Testis (tissue), 3 donors: Measurements from ENCODE around the gene ZDHHC17. TPM values are rescaled to one million over a fixed set of nuclear protein-coding genes. Genes with fewer than 3 reads are reported as not detected.

Experiments
- DNase-seq: peaks from one replicate; pipeline ENCODE4 v3.0.0-alpha.2; 2019
- H3K27ac ChIP-seq, 2 donors: fragments of 200-600 bp; sonication (generic); one replicate each; pipeline ENCODE4 v1.5.1; 2019
- H3K27me3 ChIP-seq: fragments of 200-600 bp; sonication (generic); one replicate; pipeline ENCODE4 v1.5.1; 2019
- H3K36me3 ChIP-seq: fragments of 200-600 bp; sonication (generic); one replicate; pipeline ENCODE4 v1.5.1; 2017; ENCODE audit warnings: low read depth; ENCODE audit errors: missing control alignments
- H3K4me1 ChIP-seq: fragments of 200-600 bp; sonication (generic); one replicate; pipeline ENCODE4 v1.5.1; 2019
- H3K4me3 ChIP-seq, 2 donors: fragments of 200-600 bp; sonication (generic); one replicate each; pipeline ENCODE4 v1.5.1; 2017 to 2019
- H3K9me3 ChIP-seq: fragments of 200-600 bp; sonication (generic); one replicate; pipeline ENCODE4 v1.5.1; 2017
- POLR2A ChIP-seq: fragments of 450-650 bp; IDR thresholded peaks from one replicate; pipeline ENCODE4 v1.6.1; 2017; ENCODE audit warnings: antibody characterized with exemption, mild to moderate bottlenecking, moderate library complexity
- WGBS, 2 donors: methylation state at CpG; one replicate each; pipeline ENCODE4 v1.1.5; 2018; 5-methylcytosine and 5-hydroxymethylcytosine counted together
- intact Hi-C: fragments of 100-400 bp; cut with DNase I; formaldehyde crosslinking; loops from one replicate; pipeline ENCODE4 v1.15.1; 2023; ENCODE audit warnings: low total_unique reads
- polyA plus RNA-seq: library from polyadenylated mRNA; stranded (reverse); fragments of 350-450 nt; fragmentation: Illumina TruSeq; extraction: RNeasy Lipid Tissue Mini Kit (QIAGEN cat#74804); gene quantifications from one replicate; pipeline ENCODE4 v1.2.3, GENCODE V29; 2014; ENCODE audit warnings: low read depth, low replicate concordance; ENCODE audit not compliant: insufficient read depth
- total RNA-seq, 2 donors: library from RNA; depleted of rRNA; stranded (reverse); fragments of >200 nt; gene quantifications; one replicate each; pipeline ENCODE4 v1.2.3, GENCODE V29; 2016
- TF ChIP-seq, protein P1 (sequence below), 3 experiments: fragments of 450-650 bp in 2 of 3; fragments of 200-600 bp in 1 of 3; sonication (generic) in 1 of 3; IDR thresholded peaks; one replicate each; pipeline ENCODE4 v1.5.1; 2016 to 2019; ENCODE audit warnings: antibody characterized with exemption in 3 of 3, mild to moderate bottlenecking in 2 of 3, moderate library complexity in 1 of 3

The ZDHHC17 gene
- total and polyA plus RNA-seq, 3 donors from 2014 or later: 32.3 to 65.4 (median 59.3) TPM

DNA sequence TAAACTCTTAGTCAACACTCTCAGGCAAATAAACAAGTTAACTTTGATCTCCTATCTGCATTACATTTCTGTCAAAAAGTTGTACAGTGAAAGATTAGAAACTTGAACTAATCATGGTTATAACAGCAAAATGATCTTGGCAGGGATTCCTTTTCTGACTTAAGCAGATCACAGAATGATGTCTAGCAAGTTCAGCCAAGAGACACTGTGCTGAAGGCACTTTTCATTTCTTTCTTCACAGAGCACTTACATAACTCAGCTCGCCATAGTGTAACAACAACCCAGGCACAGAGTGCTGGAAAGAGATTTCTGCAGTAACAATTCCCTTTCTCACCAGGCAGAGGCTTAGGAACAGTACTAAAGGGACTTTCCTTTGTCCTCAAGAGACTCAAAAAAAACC lies 134.5 kb downstream of the ZDHHC17 start:
- WGBS, 2 donors: 61 to 70% methylated on average over 1 of the region's 1 CpG
- H3K36me3 ChIP-seq: no peaks in the 10 kb centered on the region
- intact Hi-C loops: no loop called here
- no peak for TF ChIP-seq POLR2A
- TF ChIP-seq, protein P1, sequence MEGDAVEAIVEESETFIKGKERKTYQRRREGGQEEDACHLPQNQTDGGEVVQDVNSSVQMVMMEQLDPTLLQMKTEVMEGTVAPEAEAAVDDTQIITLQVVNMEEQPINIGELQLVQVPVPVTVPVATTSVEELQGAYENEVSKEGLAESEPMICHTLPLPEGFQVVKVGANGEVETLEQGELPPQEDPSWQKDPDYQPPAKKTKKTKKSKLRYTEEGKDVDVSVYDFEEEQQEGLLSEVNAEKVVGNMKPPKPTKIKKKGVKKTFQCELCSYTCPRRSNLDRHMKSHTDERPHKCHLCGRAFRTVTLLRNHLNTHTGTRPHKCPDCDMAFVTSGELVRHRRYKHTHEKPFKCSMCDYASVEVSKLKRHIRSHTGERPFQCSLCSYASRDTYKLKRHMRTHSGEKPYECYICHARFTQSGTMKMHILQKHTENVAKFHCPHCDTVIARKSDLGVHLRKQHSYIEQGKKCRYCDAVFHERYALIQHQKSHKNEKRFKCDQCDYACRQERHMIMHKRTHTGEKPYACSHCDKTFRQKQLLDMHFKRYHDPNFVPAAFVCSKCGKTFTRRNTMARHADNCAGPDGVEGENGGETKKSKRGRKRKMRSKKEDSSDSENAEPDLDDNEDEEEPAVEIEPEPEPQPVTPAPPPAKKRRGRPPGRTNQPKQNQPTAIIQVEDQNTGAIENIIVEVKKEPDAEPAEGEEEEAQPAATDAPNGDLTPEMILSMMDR (IDR thresholded peaks at IDR 0.05): no peak
- H3K27me3 ChIP-seq: no peaks in the 10 kb centered on the region
- no peak overlapping the region for H3K27ac ChIP-seq
- no peak for DNase-seq
- no peak overlapping the region for H3K4me3 ChIP-seq
- no peaks in the 10 kb centered on the region for H3K4me1 ChIP-seq
- H3K9me3 ChIP-seq: no peaks in the 10 kb centered on the region

DNA sequence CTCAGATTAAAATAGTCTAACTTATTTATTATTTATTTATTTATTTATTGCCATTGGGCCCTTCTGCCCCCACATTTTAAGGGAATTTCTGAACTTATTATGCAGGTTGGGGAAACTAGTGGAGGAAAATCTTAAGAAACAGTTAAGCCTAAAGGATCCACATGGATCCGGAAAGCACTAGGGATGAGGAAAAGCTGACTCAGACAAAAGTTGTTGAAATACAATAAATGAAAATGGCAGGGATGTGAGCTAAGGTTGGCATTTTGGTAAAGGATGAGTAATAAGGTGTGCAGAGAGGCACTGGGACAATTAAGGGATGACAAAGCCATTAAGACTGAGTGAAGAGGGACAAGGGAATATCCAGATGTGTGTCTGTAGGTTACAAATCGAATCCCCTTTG lies 135.6 kb downstream of the ZDHHC17 start:
- Histone ChIP-seq H3K9me3 (no peaks in the 10 kb centered on the region), H3K36me3 (no peaks in the 10 kb centered on the region), H3K4me1 (no peaks in the 10 kb centered on the region), H3K4me3 (no peak overlapping the region), H3K27me3 (no peaks in the 10 kb centered on the region), H3K27ac (no peak overlapping the region)
- intact Hi-C loops: no loop called here
- no peak for TF ChIP-seq POLR2A
- TF ChIP-seq, protein P1 (IDR thresholded peaks at IDR 0.05): no peak
- WGBS, 2 donors: 92 to 93% methylated on average over 2 of the region's 2 CpGs
- DNase-seq: no peak

DNA sequence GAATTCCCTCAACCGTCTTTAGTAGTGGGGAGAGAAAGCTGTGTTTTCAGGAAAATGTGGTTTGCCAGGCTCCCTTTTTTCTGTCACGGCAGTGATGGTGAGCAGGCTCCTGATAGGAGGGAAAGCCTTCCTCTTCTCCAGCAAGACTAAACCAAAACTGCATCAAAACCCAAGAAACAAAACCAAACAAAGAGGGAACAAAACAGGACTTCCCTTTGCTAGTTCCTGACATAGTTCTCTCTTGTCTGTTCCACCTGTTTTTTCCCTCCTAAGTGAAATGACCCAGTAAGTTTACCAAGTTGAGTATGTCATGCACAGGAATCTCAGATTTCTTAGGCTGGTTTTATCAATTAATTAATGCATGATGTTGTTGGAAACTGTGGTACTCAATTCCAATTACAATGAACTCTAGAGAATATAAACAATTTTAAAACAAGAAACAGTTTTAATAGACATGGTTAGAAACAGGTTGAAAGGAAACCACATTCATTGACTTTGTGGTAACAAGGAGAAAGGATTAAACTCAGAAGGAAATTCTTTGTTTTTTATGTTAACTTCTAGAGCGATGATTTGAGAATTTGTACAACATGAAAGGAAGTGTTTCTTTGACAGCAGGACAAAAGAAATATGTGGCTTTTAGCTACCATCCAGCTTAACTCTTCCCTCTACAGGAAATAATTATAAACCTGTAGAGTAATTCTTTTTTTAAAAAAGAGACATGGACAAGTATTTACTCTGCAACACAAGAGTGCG lies 137.9 kb downstream of the ZDHHC17 start:
- 60 to 73% methylated on average over 4 of the region's 4 CpGs for WGBS, 2 donors
- no peak overlapping the region for H3K27ac ChIP-seq
- TF ChIP-seq POLR2A: no peak
- TF ChIP-seq, protein P1 (IDR thresholded peaks at IDR 0.05): no peak
- no peak overlapping the region for H3K4me3 ChIP-seq
- no peaks in the 10 kb centered on the region for H3K27me3 ChIP-seq
- H3K4me1 ChIP-seq: no peaks in the 10 kb centered on the region
- no peaks in the 10 kb centered on the region for H3K9me3 ChIP-seq
- no peaks in the 10 kb centered on the region for H3K36me3 ChIP-seq
- intact Hi-C loops: no loop called here
- no peak for DNase-seq

Other genes starting within 250 kb of the ZDHHC17 start
- gene OSBPL8, start 204.3 kb upstream of the ZDHHC17 start, total RNA-seq: 10 to 100 TPM; 64.3 to 77.5 TPM
- gene OSBPL8, start 204.3 kb upstream of the ZDHHC17 start, polyA plus RNA-seq: 19.1 TPM
- 10 to 100 TPM; 14.0 to 20.1 TPM for gene CSRP2, start 114.9 kb downstream of the ZDHHC17 start, total RNA-seq
- gene CSRP2, start 114.9 kb downstream of the ZDHHC17 start, polyA plus RNA-seq: 54.9 TPM